ENCODE results near the gene PRRX2.
"Not testable (repeated sequence)": the region's sequence is repeated elsewhere in the genome, so short reads cannot be mapped to it uniquely, and the experiment has no call there.

Gene PRRX2

GRCh38 chr9:129737479-129738274 is 72.2 kb downstream of the PRRX2 start:
- DNase-seq = peak; percentile 78

- no peak for DNase-seq
Measured at GRCh38 chr9:129739432-129739831, 74.0 kb downstream of the PRRX2 start.

- no peak for DNase-seq
Measured at GRCh38 chr9:129740174-129740573, 74.7 kb downstream of the PRRX2 start.

GRCh38 chr9:129740666-129741464 is 75.4 kb downstream of the PRRX2 start:
- DNase-seq = no peak

- DNase-seq = no peak
Measured at GRCh38 chr9:129745200-129745599, 79.8 kb downstream of the PRRX2 start.

- no peak for DNase-seq
Measured at GRCh38 chr9:129746092-129746777, 80.8 kb downstream of the PRRX2 start.

- DNase-seq = no peak
Measured at GRCh38 chr9:129748249-129748648, 82.8 kb downstream of the PRRX2 start.

GRCh38 chr9:129749052-129749451 is 83.6 kb downstream of the PRRX2 start:
- DNase-seq = not testable (repeated sequence)

- no peak for DNase-seq
Measured at GRCh38 chr9:129749575-129749974, 84.1 kb downstream of the PRRX2 start.

GRCh38 chr9:129750013-129750638 is 84.7 kb downstream of the PRRX2 start:
- DNase-seq = no peak

- no peak for DNase-seq
Measured at GRCh38 chr9:129751841-129752801, 86.7 kb downstream of the PRRX2 start.

GRCh38 chr9:129752900-129753729 is 87.7 kb downstream of the PRRX2 start, which contains the start of gene PTGES:
PTGES (minus strand) TSS chr9:129753042; CDS start chr9:129753012, 30 bp downstream.
- DNase-seq = peak; percentile 34

- no peak for DNase-seq
Measured at GRCh38 chr9:129755151-129755550, 89.7 kb downstream of the PRRX2 start.

GRCh38 chr9:129756191-129756590 is 90.7 kb downstream of the PRRX2 start:
- no peak for DNase-seq

- DNase-seq = peak; percentile 3
Measured at GRCh38 chr9:129757045-129757444, 91.6 kb downstream of the PRRX2 start.

GRCh38 chr9:129759319-129759718 is 93.9 kb downstream of the PRRX2 start:
- DNase-seq = no peak

GRCh38 chr9:129759804-129760502 is 94.5 kb downstream of the PRRX2 start:
- no peak for DNase-seq

GRCh38 chr9:129760784-129761183 is 95.3 kb downstream of the PRRX2 start:
- DNase-seq = not testable (repeated sequence)

- no peak for DNase-seq
Measured at GRCh38 chr9:129761293-129761900, 96.0 kb downstream of the PRRX2 start.

All from CD4-positive, alpha-beta T cell treated with Interleukin-4 for 4 hours (primary cell).